HG03108 (cell line): Measurements from ENCODE around the gene CYB5A.
A peak's percentile ranks its signal among the peaks of the same experiment; 100 is the strongest.

ENCODE experiments used
- ATAC-seq: cut with Tn5 transposase; IDR thresholded peaks from one replicate; pipeline ENCODE4 v1.9.1; 2021; ENCODE audit warnings: moderate library complexity; ENCODE audit not compliant: unreplicated experiment

CYB5A gene

GRCh38 chr18:74249181-74249968, 42.4 kb downstream of the CYB5A start:
- no peak for ATAC-seq

- peak; percentile 98 for ATAC-seq
Measured at GRCh38 chr18:74248595-74248994, 43.2 kb downstream of the CYB5A start.

- ATAC-seq, result peak; percentile 30
Measured at GRCh38 chr18:74248189-74248588, 43.6 kb downstream of the CYB5A start.

GRCh38 chr18:74244554-74244953, 47.2 kb downstream of the CYB5A start:
- ATAC-seq, result no peak

- no peak for ATAC-seq
Measured at GRCh38 chr18:74243127-74243526, 48.6 kb downstream of the CYB5A start.

GRCh38 chr18:74242438-74243096, 49.2 kb downstream of the CYB5A start:
- no peak for ATAC-seq

GRCh38 chr18:74241970-74242369, 49.8 kb downstream of the CYB5A start:
- no peak for ATAC-seq

GRCh38 chr18:74241426-74241825, 50.3 kb downstream of the CYB5A start:
- ATAC-seq, result no peak

GRCh38 chr18:74239567-74239966, 52.2 kb downstream of the CYB5A start:
- ATAC-seq, result no peak

- ATAC-seq, result no peak
Measured at GRCh38 chr18:74234326-74235171, 57.2 kb downstream of the CYB5A start.

- no peak for ATAC-seq
Measured at GRCh38 chr18:74233933-74234325, 57.8 kb downstream of the CYB5A start.

- ATAC-seq, result no peak
Measured at GRCh38 chr18:74230922-74231714, 60.6 kb downstream of the CYB5A start.

- ATAC-seq, result no peak
Measured at GRCh38 chr18:74229891-74230290, 61.9 kb downstream of the CYB5A start.

GRCh38 chr18:74229005-74229404, 62.8 kb downstream of the CYB5A start:
- no peak for ATAC-seq

- ATAC-seq, result no peak
Measured at GRCh38 chr18:74228312-74228711, 63.5 kb downstream of the CYB5A start.

GRCh38 chr18:74226666-74227065, 65.1 kb downstream of the CYB5A start:
- no peak for ATAC-seq

GRCh38 chr18:74226156-74226555, 65.6 kb downstream of the CYB5A start:
- ATAC-seq, result no peak

GRCh38 chr18:74225193-74225840, 66.4 kb downstream of the CYB5A start:
- ATAC-seq, result no peak

GRCh38 chr18:74222710-74223494, 68.9 kb downstream of the CYB5A start:
- ATAC-seq, result no peak
